Gastroesophageal sphincter (tissue), 4 donors: ENCODE data around the gene LARGE1. TPM values are rescaled to one million over a fixed set of nuclear protein-coding genes. Genes with fewer than 3 reads are reported as not detected.

Experiments
- ATAC-seq: fragments of 150-250 bp; one replicate; pipeline ENCODE4 v1.9.1; 2016; ENCODE audit warnings: mild to moderate bottlenecking, moderate library complexity
- H3K27ac ChIP-seq, 4 donors: fragments of 200-600 bp; sonication (generic) in 3 of 4; 1 replicate in 3 of 4; 2 replicates in 1 of 4; pipeline ENCODE4 v1.5.1; 2016 to 2019
- H3K27me3 ChIP-seq: fragments of 200-600 bp; sonication (generic); one replicate; pipeline ENCODE4 v1.5.1; 2019
- H3K36me3 ChIP-seq, 2 donors: fragments of 200-600 bp; sonication (generic); one replicate each; pipeline ENCODE4 v1.5.1; 2019; ENCODE audit warnings: control low read depth in 1 of 2
- H3K4me1 ChIP-seq, 3 donors: fragments of 200-600 bp; sonication (generic); 1 replicate in 2 of 3; 2 replicates in 1 of 3; pipeline ENCODE4 v1.5.1; 2016 to 2019; ENCODE audit warnings: control low read depth in 2 of 3
- H3K4me3 ChIP-seq, 2 donors: fragments of 200-600 bp; sonication (generic); one replicate each; pipeline ENCODE4 v1.5.1; 2019; ENCODE audit warnings: mild to moderate bottlenecking in 1 of 2, moderate library complexity in 1 of 2
- H3K9me3 ChIP-seq, 3 donors: fragments of 200-600 bp; sonication (generic); one replicate each; pipeline ENCODE4 v1.5.1; 2017 to 2019; ENCODE audit warnings: control low read depth in 2 of 3
- EP300 ChIP-seq: sonication (generic); formaldehyde crosslinking; IDR thresholded peaks from one replicate; pipeline ENCODE4 v1.6.1; 2017; ENCODE audit warnings: antibody characterized with exemption, mild to moderate bottlenecking
- POLR2A ChIP-seq, 2 donors: fragments of 450-650 bp; IDR thresholded peaks; one replicate each; pipeline ENCODE4 v1.6.1; 2017; ENCODE audit warnings: antibody characterized with exemption in 2 of 2, mild to moderate bottlenecking in 2 of 2, moderate library complexity in 1 of 2
- POLR2AphosphoS5 ChIP-seq: sonication (generic); formaldehyde crosslinking; IDR thresholded peaks from one replicate; pipeline ENCODE4 v1.6.1; 2017; ENCODE audit warnings: antibody characterized with exemption
- WGBS, 2 donors: methylation state at CpG; one replicate each; pipeline ENCODE4 v1.1.5; 2018; ENCODE audit warnings: low coverage in 1 of 2; 5-methylcytosine and 5-hydroxymethylcytosine counted together
- total RNA-seq, 4 donors: library from RNA; depleted of rRNA; stranded (reverse); fragments of >200 nt; gene quantifications; one replicate each; pipeline ENCODE4 v1.1.0, GENCODE V29; 2016
- TF ChIP-seq, protein P1 (sequence below), 4 experiments: fragments of 200-600 bp in 2 of 4; fragments of 450-650 bp in 2 of 4; sonication (generic) in 1 of 4; IDR thresholded peaks; one replicate each; pipeline ENCODE4 v1.5.1; 2017 to 2019; ENCODE audit warnings: antibody characterized with exemption in 4 of 4, mild to moderate bottlenecking in 2 of 4, moderate library complexity in 2 of 4

LARGE1 gene
- total RNA-seq, 4 donors from 2014 or later = 23.0 to 67.8 (median 48.0) TPM

DNA sequence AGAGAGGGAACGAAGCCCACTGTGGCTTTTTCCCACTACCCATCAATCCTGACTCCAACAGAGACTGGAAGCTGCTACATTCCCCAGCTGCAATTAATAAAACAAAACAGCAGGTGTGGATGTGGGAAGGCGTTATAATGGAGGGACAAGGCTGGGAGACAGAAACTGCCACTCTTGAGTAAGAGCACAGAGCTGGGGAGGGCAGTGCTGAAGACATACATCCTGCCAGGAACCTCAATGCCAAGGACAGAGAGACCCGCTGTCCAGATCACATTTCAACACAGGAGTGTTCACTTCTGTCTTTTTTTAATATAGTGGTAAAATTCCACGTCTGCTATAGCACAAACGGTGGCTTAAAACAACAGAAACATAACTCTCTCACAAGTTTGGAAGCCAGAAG, 94.5 kb downstream of the LARGE1 start:
- no peaks in the 10 kb centered on the region for H3K9me3 ChIP-seq
- H3K27ac ChIP-seq = peak overlapping the region in 2 of 4 donors; percentile 33 to 55
- no peak overlapping the region for H3K4me3 ChIP-seq
- no peaks in the 10 kb centered on the region for H3K36me3 ChIP-seq
- TF ChIP-seq POLR2AphosphoS5 (no peak), EP300 (no peak), POLR2A (IDR thresholded peaks at IDR 0.05) (no peak)
- TF ChIP-seq, protein P1, sequence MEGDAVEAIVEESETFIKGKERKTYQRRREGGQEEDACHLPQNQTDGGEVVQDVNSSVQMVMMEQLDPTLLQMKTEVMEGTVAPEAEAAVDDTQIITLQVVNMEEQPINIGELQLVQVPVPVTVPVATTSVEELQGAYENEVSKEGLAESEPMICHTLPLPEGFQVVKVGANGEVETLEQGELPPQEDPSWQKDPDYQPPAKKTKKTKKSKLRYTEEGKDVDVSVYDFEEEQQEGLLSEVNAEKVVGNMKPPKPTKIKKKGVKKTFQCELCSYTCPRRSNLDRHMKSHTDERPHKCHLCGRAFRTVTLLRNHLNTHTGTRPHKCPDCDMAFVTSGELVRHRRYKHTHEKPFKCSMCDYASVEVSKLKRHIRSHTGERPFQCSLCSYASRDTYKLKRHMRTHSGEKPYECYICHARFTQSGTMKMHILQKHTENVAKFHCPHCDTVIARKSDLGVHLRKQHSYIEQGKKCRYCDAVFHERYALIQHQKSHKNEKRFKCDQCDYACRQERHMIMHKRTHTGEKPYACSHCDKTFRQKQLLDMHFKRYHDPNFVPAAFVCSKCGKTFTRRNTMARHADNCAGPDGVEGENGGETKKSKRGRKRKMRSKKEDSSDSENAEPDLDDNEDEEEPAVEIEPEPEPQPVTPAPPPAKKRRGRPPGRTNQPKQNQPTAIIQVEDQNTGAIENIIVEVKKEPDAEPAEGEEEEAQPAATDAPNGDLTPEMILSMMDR (IDR thresholded peaks at IDR 0.05) = no peak
- peaks cover 0 to 59% (median 5%) of the 10 kb centered on the region in 3 donors for H3K4me1 ChIP-seq
- WGBS, 2 donors = 100% methylated on average over 3 to 4 of the region's 5 CpGs
- no peaks in the 10 kb centered on the region for H3K27me3 ChIP-seq
- ATAC-seq = no peak

DNA sequence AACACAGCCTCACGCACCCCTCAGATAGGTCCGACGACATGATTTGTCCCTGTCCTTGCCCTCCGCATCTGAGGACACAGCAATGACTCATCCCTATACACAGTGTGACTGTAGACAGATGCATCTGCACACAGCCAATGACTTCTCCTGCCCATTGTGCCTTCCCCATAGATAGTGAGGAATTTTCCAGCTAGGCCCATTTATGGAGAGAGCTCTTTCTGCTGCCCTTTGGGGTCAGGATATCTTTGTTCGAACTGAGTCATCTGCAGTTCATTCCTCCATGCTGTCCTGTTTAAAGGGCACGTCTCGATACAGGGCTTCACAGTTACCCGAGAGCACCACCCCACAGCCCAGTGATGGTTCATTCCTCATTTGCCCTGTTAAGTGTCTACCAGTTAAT, 96.7 kb downstream of the LARGE1 start:
- Histone ChIP-seq H3K4me3 (no peak overlapping the region), H3K36me3 (no peaks in the 10 kb centered on the region), H3K4me1 (peaks cover 0 to 51% (median 5%) of the 10 kb centered on the region in 3 donors), H3K27ac (peak overlapping the region in 1 of 4 donors; percentile 55), H3K27me3 (no peaks in the 10 kb centered on the region), H3K9me3 (no peaks in the 10 kb centered on the region)
- no peak for TF ChIP-seq POLR2A (IDR thresholded peaks at IDR 0.05)
- no peak for TF ChIP-seq EP300
- TF ChIP-seq, protein P1 (IDR thresholded peaks at IDR 0.05) = no peak
- TF ChIP-seq POLR2AphosphoS5 = peak; percentile 11
- no peak for ATAC-seq
- 57 to 81% methylated on average over 6 to 8 of the region's 8 CpGs for WGBS, 2 donors

DNA sequence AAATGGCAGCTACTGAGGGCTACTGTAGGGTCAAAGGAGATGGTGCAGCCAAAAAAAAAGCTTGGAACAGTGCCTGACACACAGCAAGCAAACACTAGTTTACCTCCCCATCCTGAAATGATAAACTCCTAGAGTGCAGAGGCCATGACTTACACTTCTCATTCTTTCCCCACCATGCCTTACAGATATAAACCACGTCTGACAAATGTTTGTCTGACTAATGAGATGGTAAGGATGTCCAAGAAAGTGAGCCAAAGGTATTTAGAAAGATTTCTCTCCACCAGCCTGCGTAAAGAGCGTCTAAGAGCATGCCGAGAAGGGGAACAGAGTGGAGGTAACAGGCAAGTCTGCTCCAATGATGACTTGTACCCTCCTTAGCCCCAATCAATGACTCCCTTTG, 99.0 kb downstream of the LARGE1 start:
- TF ChIP-seq EP300 = no peak
- no peak for TF ChIP-seq POLR2A (IDR thresholded peaks at IDR 0.05)
- no peak for TF ChIP-seq POLR2AphosphoS5
- TF ChIP-seq, protein P1 (IDR thresholded peaks at IDR 0.05) = no peak
- ATAC-seq = no peak
- H3K9me3 ChIP-seq = no peaks in the 10 kb centered on the region
- no peaks in the 10 kb centered on the region for H3K27me3 ChIP-seq
- H3K27ac ChIP-seq = no peak overlapping the region
- peaks cover 0 to 47% (median 5%) of the 10 kb centered on the region in 3 donors for H3K4me1 ChIP-seq
- H3K4me3 ChIP-seq = no peak overlapping the region
- no peaks in the 10 kb centered on the region for H3K36me3 ChIP-seq
- WGBS, 2 donors = 17 to 48% methylated on average over 3 to 4 of the region's 4 CpGs

DNA sequence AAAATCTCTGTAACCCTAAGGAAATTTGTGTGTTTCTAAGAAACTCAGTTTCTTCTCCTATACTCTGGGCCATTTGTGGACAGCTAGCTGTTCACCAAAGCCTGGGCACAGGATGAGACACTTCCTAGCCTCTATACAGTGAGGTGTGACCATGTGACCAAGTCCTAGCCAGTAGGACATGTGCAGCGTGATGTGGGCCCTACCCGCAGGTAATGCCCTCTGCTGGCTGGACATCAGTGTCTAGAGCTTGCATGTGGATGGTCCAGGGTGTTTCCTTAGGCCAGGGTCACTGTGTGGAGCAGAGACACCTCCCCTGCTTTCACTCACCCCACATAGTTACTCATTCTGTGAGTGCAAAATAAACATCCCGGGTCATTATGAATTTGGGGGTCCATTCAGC, 100.5 kb downstream of the LARGE1 start:
- no peak overlapping the region for H3K4me3 ChIP-seq
- no peaks in the 10 kb centered on the region for H3K36me3 ChIP-seq
- no peak overlapping the region for H3K27ac ChIP-seq
- no peaks in the 10 kb centered on the region for H3K27me3 ChIP-seq
- no peak for TF ChIP-seq EP300
- no peak for TF ChIP-seq POLR2A (IDR thresholded peaks at IDR 0.05)
- no peak for TF ChIP-seq POLR2AphosphoS5
- TF ChIP-seq, protein P1 (IDR thresholded peaks at IDR 0.05) = no peak
- peaks cover 0 to 31% (median 0%) of the 10 kb centered on the region in 3 donors for H3K4me1 ChIP-seq
- 56 to 98% methylated on average over 3 of the region's 3 CpGs for WGBS, 2 donors
- ATAC-seq = no peak
- H3K9me3 ChIP-seq = peaks cover 0 to 4% (median 0%) of the 10 kb centered on the region in 3 donors

DNA sequence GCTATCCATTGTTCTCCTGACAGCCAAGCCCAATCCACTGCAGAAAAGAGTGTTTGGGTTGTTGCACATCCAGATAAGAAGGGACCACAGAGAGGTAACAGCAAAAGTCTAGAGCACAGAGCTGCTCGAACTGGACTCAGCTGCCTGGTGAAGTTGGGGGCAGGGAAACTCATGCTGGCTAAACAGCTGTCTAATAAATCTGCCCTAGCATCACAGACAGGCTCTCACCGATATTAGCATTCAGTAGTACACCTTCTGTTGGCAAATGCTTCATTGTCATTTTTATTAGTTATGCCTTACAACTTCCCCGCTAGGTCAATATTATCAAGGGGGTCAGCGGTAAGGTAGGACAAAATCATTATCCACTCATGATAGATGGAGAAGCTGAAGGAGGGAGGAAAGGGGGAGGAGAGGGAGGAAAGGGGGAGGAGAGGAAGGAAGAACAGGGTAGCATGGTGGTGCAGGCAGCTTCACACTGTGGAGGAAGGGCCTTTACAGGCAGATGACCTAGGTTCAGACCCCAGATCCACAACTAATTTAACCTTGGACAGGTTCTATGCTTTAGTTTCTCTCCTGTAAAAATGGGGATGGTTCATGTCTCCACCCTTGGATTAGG, 102.7 kb downstream of the LARGE1 start:
- no peak overlapping the region for H3K27ac ChIP-seq
- ATAC-seq = no peak
- H3K4me1 ChIP-seq = peaks cover 0 to 15% (median 0%) of the 10 kb centered on the region in 3 donors
- no peaks in the 10 kb centered on the region for H3K27me3 ChIP-seq
- peaks cover 0 to 4% (median 0%) of the 10 kb centered on the region in 3 donors for H3K9me3 ChIP-seq
- H3K36me3 ChIP-seq = no peaks in the 10 kb centered on the region
- no peak overlapping the region for H3K4me3 ChIP-seq
- no peak for TF ChIP-seq POLR2AphosphoS5
- 80% methylated on average over 3 of the region's 4 CpGs; no CpG with 5 or more reads in 1 of the 2 donors for WGBS, 2 donors
